PC-9 (cell line): Measurements from ENCODE around the gene ARNT2. TPM values are rescaled to one million over a fixed set of nuclear protein-coding genes. Genes with fewer than 3 reads are reported as not detected.

Experiments used
- BruUV-seq: library from RNA; stranded (reverse); fragments of 400-500 nt; replicated peaks from 2 replicates; lab custom pipeline; 2021; lab: Mats Ljungman, UMichigan
- CTCF ChIA-PET: fragments of 300-600 bp; sonication (Branson Sonifier 250); formaldehyde crosslinking; loops from one replicate; lab custom pipeline; 2022; ENCODE audit warnings: antibody characterized with exemption; lab: Charles Lee
- POLR2A ChIA-PET: fragments of 300-600 bp; sonication (Branson Sonifier 250); formaldehyde crosslinking; loops from one replicate; lab custom pipeline; 2022; ENCODE audit warnings: antibody characterized with exemption; ENCODE audit not compliant: unreplicated experiment; lab: Charles Lee
- DNase-seq, 2 experiments: peaks; one replicate each; pipeline versions ENCODE4 v3.0.0 to v3.0.0-alpha.2; 2015 to 2022; ENCODE audit warnings: mixed read lengths in 1 of 2
- H2AFZ ChIP-seq: fragments of 200-600 bp; sonication (generic); 2 replicates; pipeline ENCODE4 v1.8.1; 2017; ENCODE audit warnings: antibody characterized with exemption
- H3F3A ChIP-seq: fragments of 200-600 bp; sonication (generic); 2 replicates; pipeline ENCODE4 v1.8.1; 2017; ENCODE audit warnings: antibody characterized with exemption, mild to moderate bottlenecking, low read depth; ENCODE audit not compliant: insufficient read depth
- H3K27ac ChIP-seq: fragments of 200-600 bp; sonication (generic); 2 replicates; pipeline ENCODE4 v1.6.1; 2016; ENCODE audit warnings: mixed run types
- H3K27me3 ChIP-seq: fragments of 200-600 bp; sonication (generic); 2 replicates; pipeline ENCODE4 v1.6.1; 2016; ENCODE audit warnings: low read depth, mixed run types; ENCODE audit not compliant: insufficient read depth
- H3K36me3 ChIP-seq: fragments of 200-600 bp; sonication (generic); 2 replicates; pipeline ENCODE4 v1.6.1; 2016; ENCODE audit warnings: low read depth, mixed run types
- H3K4me1 ChIP-seq: fragments of 200-600 bp; sonication (generic); replicated peaks from 2 replicates; pipeline ENCODE4 v1.6.1; 2016; ENCODE audit warnings: mixed run types; ENCODE audit not compliant: insufficient read depth
- H3K4me2 ChIP-seq: fragments of 200-600 bp; sonication (generic); 2 replicates; pipeline ENCODE4 v1.6.1; 2017; ENCODE audit warnings: mixed run types
- H3K4me3 ChIP-seq: fragments of 200-600 bp; sonication (generic); 2 replicates; pipeline ENCODE4 v1.6.1; 2016; ENCODE audit warnings: mixed run types
- H3K79me2 ChIP-seq: fragments of 200-600 bp; sonication (generic); 2 replicates; pipeline ENCODE4 v1.6.1; 2017; ENCODE audit warnings: low read depth, mixed run types
- H3K9me2 ChIP-seq: fragments of 200-600 bp; sonication (generic); 2 replicates; pipeline ENCODE4 v1.8.1; 2017; ENCODE audit warnings: mild to moderate bottlenecking; ENCODE audit not compliant: insufficient read depth
- H3K9me3 ChIP-seq: fragments of 200-600 bp; sonication (generic); 2 replicates; pipeline ENCODE4 v1.8.1; 2016; ENCODE audit warnings: low read depth; ENCODE audit not compliant: insufficient read depth
- H4K20me1 ChIP-seq: fragments of 200-600 bp; sonication (generic); 2 replicates; pipeline ENCODE4 v1.8.1; 2017; ENCODE audit not compliant: insufficient read depth
- CTCF ChIP-seq: fragments of 200-600 bp; sonication (generic); conservative IDR thresholded peaks from 2 replicates; pipeline ENCODE4 v1.6.1; 2017; ENCODE audit warnings: mixed run types, antibody characterized with exemption, mild to moderate bottlenecking, moderate library complexity
- EZH2 ChIP-seq: fragments of 200-600 bp; sonication (generic); IDR thresholded peaks from 2 replicates; pipeline ENCODE4 v1.8.0; 2017; ENCODE audit warnings: antibody characterized with exemption, low read depth
- intact Hi-C: fragments of 100-400 bp; cut with micrococcal nuclease; formaldehyde crosslinking; loops from one replicate; pipeline ENCODE4 v1.10.0; 2022; ENCODE audit not compliant: unreplicated experiment
- total RNA-seq: library from RNA; stranded (reverse); gene quantifications from 2 replicates; pipeline ENCODE4 v1.2.3, GENCODE V29; 2021

ARNT2 gene
- total RNA-seq, 1 experiment from 2014 or later = 4.3 TPM

GRCh38 chr15:80550219-80550907 lies 146.2 kb downstream of the ARNT2 start:
- DNase-seq = peak; percentile 22 to 77
- Histone ChIP-seq H2AFZ (no peak overlapping the region), H3K9me2 (no peaks in the 10 kb centered on the region), H3K9me3 (no peaks in the 10 kb centered on the region), H3K27me3 (no peaks in the 10 kb centered on the region), H3K4me1 (peaks cover 18% of the 10 kb centered on the region), H3K79me2 (no peaks in the 10 kb centered on the region), H3K36me3 (no peaks in the 10 kb centered on the region), H3F3A (no peaks in the 10 kb centered on the region), H3K4me3 (no peak overlapping the region), H3K4me2 (peak overlapping the region; percentile 16; the same call in 1 of the 2 replicates), H4K20me1 (no peaks in the 10 kb centered on the region), H3K27ac (no peak overlapping the region)
- ChIA-PET CTCF (interaction anchor here (0.6 kb wide), 1 partner anchor 54 kb away, joined by 6 read pairs; no protein-coding TSS in a partner anchor), POLR2A (interaction anchor here (0.6 to 0.7 kb wide), 2 partner anchors 128 to 1922 kb away, joined by 3 read pairs; no protein-coding TSS in a partner anchor)
- BruUV-seq = TSS peak; percentile 57
- no peak for TF ChIP-seq EZH2
- no peak for TF ChIP-seq CTCF
- intact Hi-C loops = loop anchor here (2.0 kb wide), 1 partner anchor 30 kb away; no protein-coding TSS in a partner anchor

GRCh38 chr15:80550908-80551260 lies 146.7 kb downstream of the ARNT2 start:
- POLR2A ChIA-PET = interaction anchor here (0.7 kb wide), 1 partner anchor 1922 kb away, joined by 3 read pairs; no protein-coding TSS in a partner anchor
- no peak overlapping the region for H3K4me3 ChIP-seq
- TF ChIP-seq CTCF = no peak
- TF ChIP-seq EZH2 = no peak

GRCh38 chr15:80551348-80551747 lies 147.2 kb downstream of the ARNT2 start:
- Histone ChIP-seq H4K20me1 (no peaks in the 10 kb centered on the region), H2AFZ (no peak overlapping the region), H3K4me2 (no peak overlapping the region), H3K79me2 (no peaks in the 10 kb centered on the region), H3K27me3 (no peaks in the 10 kb centered on the region), H3K9me2 (no peaks in the 10 kb centered on the region), H3K4me1 (peaks cover 18% of the 10 kb centered on the region), H3K4me3 (no peak overlapping the region), H3K9me3 (no peaks in the 10 kb centered on the region), H3K36me3 (no peaks in the 10 kb centered on the region), H3F3A (no peaks in the 10 kb centered on the region), H3K27ac (no peak overlapping the region)
- TF ChIP-seq CTCF (no peak), EZH2 (no peak)
- CTCF ChIA-PET = no interaction called here
- DNase-seq = no peak
- no TSS peak for BruUV-seq
- intact Hi-C loops = loop anchor here (2.0 kb wide), 1 partner anchor 29 kb away; no protein-coding TSS in a partner anchor
- POLR2A ChIA-PET = interaction anchor here (0.6 kb wide), 1 partner anchor 31 kb away, joined by 13 read pairs; no protein-coding TSS in a partner anchor

More at GRCh38 chr15:80550908-80551260, 146.7 kb downstream of the ARNT2 start:
- CTCF ChIA-PET = no interaction called here
- H3K79me2 ChIP-seq = no peaks in the 10 kb centered on the region
- H3K36me3 ChIP-seq = no peaks in the 10 kb centered on the region
- H3K27me3 ChIP-seq = no peaks in the 10 kb centered on the region
- no peak for DNase-seq
- H3K4me2 ChIP-seq = no peak overlapping the region
- intact Hi-C loops = loop anchor here (2.0 kb wide), 1 partner anchor 30 kb away; no protein-coding TSS in a partner anchor
- H3F3A ChIP-seq = no peaks in the 10 kb centered on the region
- no peak overlapping the region for H3K27ac ChIP-seq
- no TSS peak for BruUV-seq
- no peak overlapping the region for H2AFZ ChIP-seq
- H3K9me2 ChIP-seq = no peaks in the 10 kb centered on the region
- H3K4me1 ChIP-seq = peaks cover 18% of the 10 kb centered on the region
- H3K9me3 ChIP-seq = no peaks in the 10 kb centered on the region
- H4K20me1 ChIP-seq = no peaks in the 10 kb centered on the region
